ENCODE results near the gene PAPLN.

GRCh38 chr14:73289729-73290128 is 52.4 kb downstream of the PAPLN start:
- TF ChIP-seq POLR2AphosphoS5 (IDR thresholded peaks at IDR 0.05; ENCODE audit: low read depth, low read length) (no peak), EZH2 (IDR thresholded peaks at IDR 0.05; ENCODE audit: low read depth, low read length, severe bottlenecking) (no peak), RXRA (IDR thresholded peaks at IDR 0.05; ENCODE audit: insufficient read depth, low read depth, low read length) (no peak), SIN3A (conservative IDR thresholded peaks at IDR 0.05 in 1 of 2, IDR thresholded peaks at IDR 0.05 in 1 of 2; ENCODE audit: low read depth in 1 of 2, low read length in 2 of 2) (no peak), RNF2 (IDR thresholded peaks at IDR 0.05; ENCODE audit: borderline replicate concordance, low read depth, low read length, missing control alignments, poor library complexity, severe bottlenecking) (no peak), TCF12 (IDR thresholded peaks at IDR 0.05; ENCODE audit: low read depth, low read length) (no peak), MAX (IDR thresholded peaks at IDR 0.05) (no peak), JUND (IDR thresholded peaks at IDR 0.05; ENCODE audit: low read length) (no peak), MAFK (IDR thresholded peaks at IDR 0.05; ENCODE audit: low read depth, low read length) (no peak), POLR2A (IDR thresholded peaks at IDR 0.05; ENCODE audit: control extremely low read depth in 1 of 2, low read depth in 2 of 2, low read length in 2 of 2) (no peak), SUZ12 (IDR thresholded peaks at IDR 0.05; ENCODE audit: low read length) (no peak)
- TF ChIP-seq, protein P1, sequence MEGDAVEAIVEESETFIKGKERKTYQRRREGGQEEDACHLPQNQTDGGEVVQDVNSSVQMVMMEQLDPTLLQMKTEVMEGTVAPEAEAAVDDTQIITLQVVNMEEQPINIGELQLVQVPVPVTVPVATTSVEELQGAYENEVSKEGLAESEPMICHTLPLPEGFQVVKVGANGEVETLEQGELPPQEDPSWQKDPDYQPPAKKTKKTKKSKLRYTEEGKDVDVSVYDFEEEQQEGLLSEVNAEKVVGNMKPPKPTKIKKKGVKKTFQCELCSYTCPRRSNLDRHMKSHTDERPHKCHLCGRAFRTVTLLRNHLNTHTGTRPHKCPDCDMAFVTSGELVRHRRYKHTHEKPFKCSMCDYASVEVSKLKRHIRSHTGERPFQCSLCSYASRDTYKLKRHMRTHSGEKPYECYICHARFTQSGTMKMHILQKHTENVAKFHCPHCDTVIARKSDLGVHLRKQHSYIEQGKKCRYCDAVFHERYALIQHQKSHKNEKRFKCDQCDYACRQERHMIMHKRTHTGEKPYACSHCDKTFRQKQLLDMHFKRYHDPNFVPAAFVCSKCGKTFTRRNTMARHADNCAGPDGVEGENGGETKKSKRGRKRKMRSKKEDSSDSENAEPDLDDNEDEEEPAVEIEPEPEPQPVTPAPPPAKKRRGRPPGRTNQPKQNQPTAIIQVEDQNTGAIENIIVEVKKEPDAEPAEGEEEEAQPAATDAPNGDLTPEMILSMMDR (IDR thresholded peaks at IDR 0.05; ENCODE audit: control extremely low read depth in 1 of 3, insufficient read depth in 1 of 3, low read depth in 1 of 3, low read length in 3 of 3), result no peak
- TF ChIP-seq, protein P2, sequence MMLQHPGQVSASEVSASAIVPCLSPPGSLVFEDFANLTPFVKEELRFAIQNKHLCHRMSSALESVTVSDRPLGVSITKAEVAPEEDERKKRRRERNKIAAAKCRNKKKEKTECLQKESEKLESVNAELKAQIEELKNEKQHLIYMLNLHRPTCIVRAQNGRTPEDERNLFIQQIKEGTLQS (IDR thresholded peaks at IDR 0.05; ENCODE audit: insufficient read depth, low read depth, low read length), result no peak

All from H1 (cell line).